ENCODE data around the gene HBG2.
"Not testable (repeated sequence)": the region's sequence is repeated elsewhere in the genome, so short reads cannot be mapped to it uniquely, and the experiment has no call there.

DNA sequence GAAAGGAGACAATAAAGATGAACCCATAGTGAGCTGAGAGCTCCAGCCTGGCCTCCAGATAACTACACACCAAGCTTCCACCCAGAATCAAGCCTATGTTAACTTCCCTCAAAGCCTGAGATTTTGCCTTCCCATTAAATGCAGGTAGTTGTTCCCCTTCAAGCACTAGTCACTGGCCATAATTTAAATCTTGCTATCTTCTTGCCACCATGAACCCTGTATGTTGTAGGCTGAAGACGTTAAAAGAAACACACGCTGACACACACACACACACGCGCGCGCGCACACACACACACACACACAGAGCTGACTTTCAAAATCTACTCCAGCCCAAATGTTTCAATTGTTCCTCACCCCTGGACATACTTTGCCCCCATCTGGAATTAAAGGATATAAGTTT, 6.1 kb downstream of the HBG2 start:
- TF ChIP-seq CTCF (IDR thresholded peaks at IDR 0.05; ENCODE audit: insufficient read depth, low read length); REST (IDR thresholded peaks at IDR 0.05; ENCODE audit: insufficient replicate concordance, low read depth); SPI1 (IDR thresholded peaks at IDR 0.05; ENCODE audit: borderline replicate concordance, low read depth); POLR2AphosphoS5 (IDR thresholded peaks at IDR 0.05; ENCODE audit: low read depth); GABPA (IDR thresholded peaks at IDR 0.05; ENCODE audit: low read depth): not testable (repeated sequence)
